K562 (cell line): Measurements from ENCODE around the gene LMNB1. TPM values are rescaled to one million over a fixed set of nuclear protein-coding genes. Genes with fewer than 3 reads are reported as not detected.
A peak's percentile ranks its signal among the peaks of the same experiment; 100 is the strongest.

Experiments
- ATF7 ChIP-seq: fragments of 450-650 bp; IDR thresholded peaks from 2 replicates; pipeline ENCODE4 v1.7.1; 2014; ENCODE audit warnings: mild to moderate bottlenecking, moderate library complexity
- BCLAF1 ChIP-seq, 2 experiments: fragments of 450-650 bp in 1 of 2; IDR thresholded peaks; 2 replicates each; pipeline ENCODE4 v1.6.1; 2011 to 2017; ENCODE audit warnings: low read depth in 2 of 2, antibody characterized with exemption in 1 of 2, borderline replicate concordance in 1 of 2, low read length in 1 of 2, mild to moderate bottlenecking in 1 of 2, mixed read lengths in 1 of 2; ENCODE audit not compliant: control insufficient read depth in 1 of 2
- ETV5 ChIP-seq: sonication (generic); formaldehyde crosslinking; IDR thresholded peaks from 2 replicates; pipeline ENCODE4 v1.4.0; 2020; ENCODE audit warnings: low read depth, mild to moderate bottlenecking, missing genetic modification reagents
- MIER1 ChIP-seq: fragments of 450-650 bp; IDR thresholded peaks from 2 replicates; pipeline ENCODE4 v1.6.1; 2016; ENCODE audit warnings: antibody characterized with exemption, mild to moderate bottlenecking, low read depth
- MTA3 ChIP-seq: fragments of 450-650 bp; formaldehyde crosslinking; IDR thresholded peaks from 2 replicates; pipeline ENCODE4 v1.6.1; 2017; ENCODE audit warnings: mild to moderate bottlenecking, borderline replicate concordance
- NFE2 ChIP-seq: IDR thresholded peaks from 2 replicates; pipeline ENCODE4 v1.6.1; 2014; ENCODE audit warnings: antibody characterized with exemption, low read depth
- PHTF2 ChIP-seq: fragments of 250-450 bp; sonication (Bioruptor Pico); IDR thresholded peaks from 2 replicates; pipeline ENCODE4 v1.5.0; 2021; ENCODE audit warnings: mild to moderate bottlenecking
- PURB ChIP-seq: sonication (generic); formaldehyde crosslinking; IDR thresholded peaks from 2 replicates; pipeline ENCODE4 v1.9.0; 2021; ENCODE audit warnings: low read depth, mild to moderate bottlenecking, missing genetic modification reagents
- RBM39 ChIP-seq: fragments of 200-400 bp; formaldehyde crosslinking; optimal IDR thresholded peaks from 2 replicates; pipeline ENCODE3; 2018; ENCODE audit warnings: low read depth, low read length
- SMARCB1 ChIP-seq: IDR thresholded peaks from 2 replicates; pipeline ENCODE4 v1.6.1; 2011; ENCODE audit warnings: improper control_type of control experiment, low read depth; ENCODE audit not compliant: insufficient read length
- ZC3H4 ChIP-seq: sonication (generic); formaldehyde crosslinking; IDR thresholded peaks from 2 replicates; pipeline ENCODE4 v1.9.0; 2021; ENCODE audit warnings: missing genetic modification reagents, borderline replicate concordance
- ZNF174 ChIP-seq: fragments of 250-450 bp; sonication (Bioruptor Pico); IDR thresholded peaks from 2 replicates; pipeline ENCODE4 v1.4.0; 2020; ENCODE audit warnings: mild to moderate bottlenecking
- ZNF316 ChIP-seq: fragments of 450-650 bp; IDR thresholded peaks from 2 replicates; pipeline ENCODE4 v1.6.1; 2016
- ZNF384 ChIP-seq: IDR thresholded peaks from 2 replicates; pipeline ENCODE4 v1.6.1; 2012; ENCODE audit warnings: low read depth, low read length, improper control_type of control experiment
- ZNF592 ChIP-seq: fragments of 450-650 bp; IDR thresholded peaks from 2 replicates; pipeline ENCODE4 v1.6.1; 2017; ENCODE audit warnings: antibody characterized with exemption, mild to moderate bottlenecking
- polyA plus RNA-seq, 8 experiments: library from polyadenylated mRNA; depleted of rRNA in 4 of 8; stranded (reverse) in 5 of 8; unstranded in 3 of 8; fragments of >200 nt; fragmentation: Nextera tagmentation in 2 of 8; fragmentation: Illumina TruSeq in 1 of 8; extraction: Ambion mirVana in 2 of 8; extraction: Trizol in 1 of 8; gene quantifications; 2 replicates each; pipeline versions ENCODE4 v1.2.1 to v1.2.3, GENCODE V29; 2011 to 2014; ENCODE audit warnings: inconsistent platforms in 1 of 8, missing spikeins in 1 of 8
- total RNA-seq, 7 experiments: library from RNA; depleted of rRNA in 6 of 7; stranded (reverse); fragments of >200 nt in 6 of 7; fragmentation: Illumina TruSeq in 2 of 7; extraction: Trizol in 2 of 7; gene quantifications; 2 replicates each; pipeline versions ENCODE4 v1.2.1 to v1.2.3, GENCODE V29; 2011 to 2021; ENCODE audit warnings: low replicate concordance in 1 of 7
- TF ChIP-seq, protein P1 (sequence below): fragments of 250-450 bp; sonication (Bioruptor Pico); IDR thresholded peaks from 2 replicates; pipeline ENCODE4 v1.5.0; 2022; ENCODE audit warnings: mild to moderate bottlenecking
- TF ChIP-seq, protein P2 (sequence below): fragments of 250-450 bp; sonication (Bioruptor Pico); IDR thresholded peaks from 2 replicates; pipeline ENCODE4 v1.6.1; 2021; ENCODE audit warnings: mild to moderate bottlenecking

The LMNB1 gene
- total and polyA plus RNA-seq, 9 of the 15 experiments (the other 6 are each of a cell fraction or from before 2014, with no cell fraction given), result 2.8 to 190 (median 131) TPM

- TF ChIP-seq ZNF384, result no peak
- TF ChIP-seq MTA3, result peak; percentile 83; the same call in 1 of the 2 replicates
- TF ChIP-seq, protein P1, sequence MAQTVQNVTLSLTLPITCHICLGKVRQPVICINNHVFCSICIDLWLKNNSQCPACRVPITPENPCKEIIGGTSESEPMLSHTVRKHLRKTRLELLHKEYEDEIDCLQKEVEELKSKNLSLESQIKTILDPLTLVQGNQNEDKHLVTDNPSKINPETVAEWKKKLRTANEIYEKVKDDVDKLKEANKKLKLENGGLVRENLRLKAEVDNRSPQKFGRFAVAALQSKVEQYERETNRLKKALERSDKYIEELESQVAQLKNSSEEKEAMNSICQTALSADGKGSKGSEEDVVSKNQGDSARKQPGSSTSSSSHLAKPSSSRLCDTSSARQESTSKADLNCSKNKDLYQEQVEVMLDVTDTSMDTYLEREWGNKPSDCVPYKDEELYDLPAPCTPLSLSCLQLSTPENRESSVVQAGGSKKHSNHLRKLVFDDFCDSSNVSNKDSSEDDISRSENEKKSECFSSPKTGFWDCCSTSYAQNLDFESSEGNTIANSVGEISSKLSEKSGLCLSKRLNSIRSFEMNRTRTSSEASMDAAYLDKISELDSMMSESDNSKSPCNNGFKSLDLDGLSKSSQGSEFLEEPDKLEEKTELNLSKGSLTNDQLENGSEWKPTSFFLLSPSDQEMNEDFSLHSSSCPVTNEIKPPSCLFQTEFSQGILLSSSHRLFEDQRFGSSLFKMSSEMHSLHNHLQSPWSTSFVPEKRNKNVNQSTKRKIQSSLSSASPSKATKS (CRISPR knock-in tag), result no peak
- no peak for TF ChIP-seq NFE2
- no peak for TF ChIP-seq ZC3H4 (CRISPR knock-in tag)
- TF ChIP-seq ATF7, result peak; percentile 92
- TF ChIP-seq SMARCB1, result no peak
- no peak; the same call in 1 of the 2 replicates for TF ChIP-seq ETV5 (CRISPR knock-in tag)
- peak in 1 of 2 experiments; percentile 27; a peak in 1 of 4 replicates for TF ChIP-seq BCLAF1 (IDR thresholded peaks at IDR 0.05; ENCODE audit: borderline replicate concordance in 1 of 2, control insufficient read depth in 1 of 2, low read depth in 2 of 2, low read length in 1 of 2)
- no peak for TF ChIP-seq RBM39
- TF ChIP-seq PHTF2 (CRISPR knock-in tag), result no peak
- TF ChIP-seq, protein P2, sequence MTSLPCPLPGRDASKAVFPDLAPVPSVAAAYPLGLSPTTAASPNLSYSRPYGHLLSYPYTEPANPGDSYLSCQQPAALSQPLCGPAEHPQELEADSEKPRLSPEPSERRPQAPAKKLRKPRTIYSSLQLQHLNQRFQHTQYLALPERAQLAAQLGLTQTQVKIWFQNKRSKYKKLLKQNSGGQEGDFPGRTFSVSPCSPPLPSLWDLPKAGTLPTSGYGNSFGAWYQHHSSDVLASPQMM (CRISPR knock-in tag), result no peak
- TF ChIP-seq ZNF316, result no peak
- no peak for TF ChIP-seq ZNF174 (CRISPR knock-in tag)
- TF ChIP-seq PURB (CRISPR knock-in tag), result no peak
- no peak for TF ChIP-seq MIER1
- TF ChIP-seq ZNF592, result no peak
These were observed at the start of gene LMNB1 (continued) for GRCh38 chr5:126776499-126777256.
